Testis (tissue), 2 donors: Measurements from ENCODE around the gene RBM22.

Source experiments
- CTCF ChIP-seq, 3 experiments: fragments of 450-650 bp in 2 of 3; fragments of 200-600 bp in 1 of 3; sonication (generic) in 1 of 3; IDR thresholded peaks; one replicate each; pipeline ENCODE4 v1.5.1; 2016 to 2019; ENCODE audit warnings: antibody characterized with exemption in 3 of 3, mild to moderate bottlenecking in 2 of 3, moderate library complexity in 1 of 3
- POLR2A ChIP-seq: fragments of 450-650 bp; IDR thresholded peaks from one replicate; pipeline ENCODE4 v1.6.1; 2017; ENCODE audit warnings: antibody characterized with exemption, mild to moderate bottlenecking, moderate library complexity

GRCh38 chr5:150675069-150675468 is 25.8 kb downstream of the RBM22 start:
- no peak for TF ChIP-seq POLR2A
- TF ChIP-seq CTCF (IDR thresholded peaks at IDR 0.05): no peak
